CD4-positive, alpha-beta T cell (primary cell): ENCODE data around the gene EFEMP2. TPM values are rescaled to one million over a fixed set of nuclear protein-coding genes. Genes with fewer than 3 reads are reported as not detected.

Experiments
- ATAC-seq: fragments of 200-7000 bp; cut with Tn5 transposase; one replicate; pipeline ENCODE4 v1.10.0; 2022; ENCODE audit warnings: mild to moderate bottlenecking; ENCODE audit not compliant: poor library complexity
- CTCF ChIA-PET: fragments of 350-600 bp; sonication (Branson Sonifier 250); formaldehyde crosslinking; loops from one replicate; lab custom pipeline; 2021; ENCODE audit warnings: antibody characterized with exemption, inconsistent platforms; lab: Charles Lee
- POLR2A ChIA-PET: fragments of 350-600 bp; sonication (Branson Sonifier 250); formaldehyde crosslinking; loops from one replicate; lab custom pipeline; 2021; ENCODE audit warnings: antibody characterized with exemption, inconsistent platforms; lab: Charles Lee
- DNase-seq, 14 experiments: peaks; one replicate each; pipeline ENCODE4 v3.0.0-alpha.2; 2013 to 2020; ENCODE audit warnings: mixed read lengths in 2 of 14
- H3K27ac ChIP-seq, 2 donors: one replicate each; pipeline versions ENCODE4 v1.5.1 to v1.7.0; 2013; ENCODE audit warnings: low read length in 2 of 2, low read depth in 1 of 2, mild to moderate bottlenecking in 1 of 2
- H3K27me3 ChIP-seq, 2 experiments: 1 replicate in 1 of 2; 2 replicates in 1 of 2; pipeline versions ENCODE4 v1.6.1 to v1.7.0; 2013; ENCODE audit warnings: low read length in 2 of 2, control low read depth in 1 of 2, mild to moderate bottlenecking in 1 of 2, moderate library complexity in 1 of 2; ENCODE audit not compliant: insufficient read depth in 2 of 2, control insufficient read depth in 1 of 2
- H3K36me3 ChIP-seq: one replicate; pipeline ENCODE4 v1.6.1; 2013; ENCODE audit warnings: low read length, control low read depth; ENCODE audit not compliant: insufficient read depth
- H3K4me1 ChIP-seq: one replicate; pipeline ENCODE4 v1.6.1; 2013; ENCODE audit warnings: low read length, control low read depth; ENCODE audit not compliant: insufficient read depth
- H3K4me3 ChIP-seq: one replicate; pipeline ENCODE4 v1.5.1; 2013; ENCODE audit warnings: mild to moderate bottlenecking, low read length, moderate library complexity
- H3K9me3 ChIP-seq, 2 experiments: 1 replicate in 1 of 2; 2 replicates in 1 of 2; pipeline versions ENCODE4 v1.6.1 to v1.7.0; 2013; ENCODE audit warnings: low read length in 2 of 2, mild to moderate bottlenecking in 2 of 2, control low read depth in 1 of 2, moderate library complexity in 1 of 2; ENCODE audit not compliant: control insufficient read depth in 1 of 2, insufficient read depth in 1 of 2
- H3K27ac Mint-ChIP-seq: one replicate; pipeline ENCODE4 v1.8.0; 2020; ENCODE audit warnings: mixed read lengths
- H3K27me3 Mint-ChIP-seq: one replicate; pipeline ENCODE4 v1.8.0; 2021; ENCODE audit warnings: mixed read lengths
- H3K36me3 Mint-ChIP-seq: one replicate; pipeline ENCODE4 v1.8.0; 2021; ENCODE audit warnings: low read depth, mixed read lengths
- H3K4me1 Mint-ChIP-seq: one replicate; pipeline ENCODE4 v1.8.0; 2021; ENCODE audit warnings: low read depth, mixed read lengths
- H3K4me3 Mint-ChIP-seq: one replicate; pipeline ENCODE4 v1.8.0; 2020; ENCODE audit warnings: mild to moderate bottlenecking, mixed read lengths
- H3K9me3 Mint-ChIP-seq: one replicate; pipeline ENCODE4 v1.8.0; 2020; ENCODE audit warnings: mixed read lengths
- CTCF ChIP-seq: fragments of 200-600 bp; IDR thresholded peaks from one replicate; pipeline ENCODE4 v1.8.0; 2022; ENCODE audit warnings: antibody characterized with exemption, mild to moderate bottlenecking
- intact Hi-C, 2 experiments: fragments of 100-400 bp; cut with DNase I in 1 of 2; cut with micrococcal nuclease in 1 of 2; formaldehyde crosslinking; loops; one replicate each; pipeline versions ENCODE4 v1.15.1 to v1.9.0; 2023 to 2025; cut with DNase I, micrococcal nuclease
- polyA plus RNA-seq, 2 donors: library from polyadenylated mRNA; unstranded; fragments of 120-200 nt; gene quantifications; one replicate each; pipeline ENCODE4 v1.2.1, GENCODE V29; 2013
- total RNA-seq, 174 experiments: library from RNA in 2 of 174; stranded (reverse) in 2 of 174; gene quantifications; one replicate each; pipeline ENCODE4 v1.2.3 and lab custom pipeline; 2021 to 2026

Gene EFEMP2
- 1 to 10 TPM; 5.2 to 5.9 TPM for total RNA-seq
- polyA plus RNA-seq (2013, experiment 1 of 2): 1.9 TPM
- polyA plus RNA-seq (2013, experiment 2 of 2): 6.2 TPM
- total RNA-seq (lab: John Stamatoyannopoulos, UW): 0.25 to 14.3 (median 3.9) reads per million in 172 experiments

- DNase-seq (peak in 1 of 14 experiments; percentile 34), ATAC-seq (no peak)
These were observed at the start of gene EFEMP2 for GRCh38 chr11:65872586-65873317. EFEMP2 (minus strand) TSS chr11:65872800; CDS start chr11:65872354, 446 bp downstream.

GRCh38 chr11:65921876-65922275 is 49.3 kb upstream of the EFEMP2 start:
- POLR2A ChIA-PET: interaction anchor here (6.6 kb wide), 1 partner anchor 32 kb away, joined by 104 read pairs; the partner anchor contains the start of genes CCDC85B and FIBP
- Histone ChIP-seq H3K9me3 (no peaks in the 10 kb centered on the region), H3K27ac (no peak overlapping the region), H3K36me3 (peaks cover 38% of the 10 kb centered on the region), H3K4me1 (peaks cover 42% of the 10 kb centered on the region), H3K4me3 (no peak overlapping the region), H3K27me3 (no peaks in the 10 kb centered on the region)
- intact Hi-C loops: no loop called here
- CTCF ChIA-PET: interaction anchor here (4.2 kb wide), 1 partner anchor 33 kb away, joined by 16 read pairs; the partner anchor contains the start of gene FIBP
- H3K9me3 Mint-ChIP-seq: no peaks in the 10 kb centered on the region
- peaks cover 41% of the 10 kb centered on the region for H3K36me3 Mint-ChIP-seq
- no peak for TF ChIP-seq CTCF
- peaks cover 27% of the 10 kb centered on the region for H3K4me1 Mint-ChIP-seq
- no peaks in the 10 kb centered on the region for H3K27me3 Mint-ChIP-seq
- H3K4me3 Mint-ChIP-seq: peak overlapping the region; percentile 50
- DNase-seq (no peak), ATAC-seq (no peak)
- H3K27ac Mint-ChIP-seq: peak overlapping the region; percentile 44

More at GRCh38 chr11:65872586-65873317, at the start of gene EFEMP2:
- Mint-ChIP-seq H3K27me3 (no peaks in the 10 kb centered on the region), H3K4me1 (peaks cover 16% of the 10 kb centered on the region), H3K27ac (peak within 1 kb of the TSS; percentile 83), H3K4me3 (peak within 1 kb of the TSS; percentile 89), H3K36me3 (peaks cover 3% of the 10 kb centered on the region), H3K9me3 (no peaks in the 10 kb centered on the region)
- Histone ChIP-seq H3K4me1 (peaks cover 49% of the 10 kb centered on the region), H3K9me3 (no peaks in the 10 kb centered on the region), H3K36me3 (peaks cover 6% of the 10 kb centered on the region), H3K27ac (peak within 1 kb of the TSS; percentile 78 to 81), H3K4me3 (peak within 1 kb of the TSS; percentile 60), H3K27me3 (no peaks in the 10 kb centered on the region)
- CTCF ChIA-PET: interaction anchor here (1.0 to 2.3 kb wide), 3 partner anchors 12 to 17 kb away, joined by 5 to 18 read pairs (median 17); partner anchors contain the start of genes CCDC85B, FIBP and MUS81
- POLR2A ChIA-PET: interaction anchor here (0.6 to 7.1 kb wide), 8 partner anchors 12 to 638 kb away, joined by 3 to 137 read pairs (median 9); partner anchors contain the start of genes BBS1, CCDC85B, CFL1 and FIBP
- no peak for TF ChIP-seq CTCF
- intact Hi-C loops: loop anchor here (1.0 to 2.0 kb wide), 3 partner anchors 12 to 47 kb away; partner anchors contain the start of genes MUS81 (in 2 of the 2), C11orf68 (in 1 of the 2), DRAP1 (in 1 of the 2) and FIBP (in 1 of the 2)

- Histone ChIP-seq H3K4me3 (peak overlapping the region; percentile 84), H3K27ac (no peak overlapping the region), H3K4me1 (peaks cover 48% of the 10 kb centered on the region), H3K36me3 (peaks cover 45% of the 10 kb centered on the region), H3K9me3 (no peaks in the 10 kb centered on the region), H3K27me3 (no peaks in the 10 kb centered on the region)
- Mint-ChIP-seq H3K4me1 (peaks cover 34% of the 10 kb centered on the region), H3K27ac (no peak overlapping the region), H3K9me3 (no peaks in the 10 kb centered on the region), H3K36me3 (peaks cover 48% of the 10 kb centered on the region), H3K27me3 (no peaks in the 10 kb centered on the region), H3K4me3 (peak overlapping the region; percentile 38)
- DNase-seq (peak in 1 of 14 experiments; percentile 32), ATAC-seq (no peak)
- intact Hi-C loops: no loop called here
- no peak for TF ChIP-seq CTCF
- ChIA-PET POLR2A (interaction anchor here (6.6 kb wide), 1 partner anchor 31 kb away, joined by 104 read pairs; the partner anchor contains the start of genes CCDC85B and FIBP), CTCF (interaction anchor here (4.2 kb wide), 1 partner anchor 33 kb away, joined by 16 read pairs; the partner anchor contains the start of gene FIBP)
These were observed 48.5 kb upstream of the EFEMP2 start for GRCh38 chr11:65921033-65921555.
